ENCODE measurements around the gene SPAG9.

DNA sequence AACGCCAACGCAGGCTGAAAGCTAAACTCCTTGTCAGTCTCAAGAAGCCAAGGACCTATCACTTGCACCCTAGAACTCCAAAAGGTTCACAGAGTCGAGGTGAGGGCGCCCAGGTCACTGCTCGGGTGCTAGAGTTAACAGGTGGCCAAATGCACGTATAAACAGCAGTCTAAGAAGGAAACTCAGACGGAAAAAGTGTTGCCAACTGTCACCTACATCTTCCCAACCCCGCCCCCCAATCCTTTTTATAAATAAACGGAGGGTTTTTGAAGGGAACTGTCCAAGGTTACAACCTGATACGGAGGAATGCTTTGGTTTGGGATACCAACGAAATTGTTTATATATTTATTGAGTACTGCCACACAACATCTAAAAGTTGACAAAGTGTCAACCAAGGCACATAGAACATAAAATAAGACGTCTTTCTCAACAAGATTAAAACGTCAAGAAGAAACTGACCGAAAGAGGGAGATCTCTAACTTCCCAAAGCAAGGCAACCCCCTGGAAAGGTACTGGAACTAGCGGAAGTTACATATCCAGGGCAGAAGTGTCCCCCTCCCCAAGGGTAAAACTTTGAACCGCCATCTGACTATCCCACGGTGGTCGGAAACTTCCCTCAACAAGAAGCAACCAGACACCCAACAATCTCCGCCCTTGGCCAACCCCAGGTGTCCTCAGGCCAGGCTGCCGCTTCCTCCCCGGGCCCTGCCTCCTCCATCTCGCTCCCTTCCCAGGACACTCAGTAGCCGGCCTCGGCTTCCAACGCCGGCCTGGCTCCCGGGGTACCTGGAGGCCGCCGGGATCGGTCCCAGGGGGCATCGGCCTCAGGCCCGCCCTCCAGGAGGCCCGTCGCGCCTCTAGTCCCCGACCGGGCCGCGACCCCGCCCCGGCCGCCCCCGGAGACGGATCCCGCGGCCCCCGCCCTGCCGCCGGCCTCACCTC lies 982 bp downstream of the SPAG9 start:
- TF ChIP-seq, protein P1, sequence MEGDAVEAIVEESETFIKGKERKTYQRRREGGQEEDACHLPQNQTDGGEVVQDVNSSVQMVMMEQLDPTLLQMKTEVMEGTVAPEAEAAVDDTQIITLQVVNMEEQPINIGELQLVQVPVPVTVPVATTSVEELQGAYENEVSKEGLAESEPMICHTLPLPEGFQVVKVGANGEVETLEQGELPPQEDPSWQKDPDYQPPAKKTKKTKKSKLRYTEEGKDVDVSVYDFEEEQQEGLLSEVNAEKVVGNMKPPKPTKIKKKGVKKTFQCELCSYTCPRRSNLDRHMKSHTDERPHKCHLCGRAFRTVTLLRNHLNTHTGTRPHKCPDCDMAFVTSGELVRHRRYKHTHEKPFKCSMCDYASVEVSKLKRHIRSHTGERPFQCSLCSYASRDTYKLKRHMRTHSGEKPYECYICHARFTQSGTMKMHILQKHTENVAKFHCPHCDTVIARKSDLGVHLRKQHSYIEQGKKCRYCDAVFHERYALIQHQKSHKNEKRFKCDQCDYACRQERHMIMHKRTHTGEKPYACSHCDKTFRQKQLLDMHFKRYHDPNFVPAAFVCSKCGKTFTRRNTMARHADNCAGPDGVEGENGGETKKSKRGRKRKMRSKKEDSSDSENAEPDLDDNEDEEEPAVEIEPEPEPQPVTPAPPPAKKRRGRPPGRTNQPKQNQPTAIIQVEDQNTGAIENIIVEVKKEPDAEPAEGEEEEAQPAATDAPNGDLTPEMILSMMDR (IDR thresholded peaks at IDR 0.05): peak; percentile 23; the same call in 1 of the 2 replicates
- no peak for TF ChIP-seq ZFX (IDR thresholded peaks at IDR 0.05; ENCODE audit: borderline replicate concordance)
